OCI-LY7 (cell line): ENCODE results near the gene DAB1.

Experiments
- EZH2phosphoT487 ChIP-seq: fragments of 200-600 bp; sonication (generic); IDR thresholded peaks from 2 replicates; pipeline ENCODE4 v1.6.1; 2018; ENCODE audit warnings: low read depth, borderline replicate concordance, mild to moderate bottlenecking, mixed run types, antibody characterized with exemption, low read length, moderate library complexity, mixed read lengths
- TF ChIP-seq, protein P1 (sequence below): fragments of 200-600 bp; sonication (generic); conservative IDR thresholded peaks from 2 replicates; pipeline ENCODE4 v1.5.1; 2014; ENCODE audit warnings: mild to moderate bottlenecking, antibody characterized with exemption, low read length, moderate library complexity, mixed read lengths

DNA sequence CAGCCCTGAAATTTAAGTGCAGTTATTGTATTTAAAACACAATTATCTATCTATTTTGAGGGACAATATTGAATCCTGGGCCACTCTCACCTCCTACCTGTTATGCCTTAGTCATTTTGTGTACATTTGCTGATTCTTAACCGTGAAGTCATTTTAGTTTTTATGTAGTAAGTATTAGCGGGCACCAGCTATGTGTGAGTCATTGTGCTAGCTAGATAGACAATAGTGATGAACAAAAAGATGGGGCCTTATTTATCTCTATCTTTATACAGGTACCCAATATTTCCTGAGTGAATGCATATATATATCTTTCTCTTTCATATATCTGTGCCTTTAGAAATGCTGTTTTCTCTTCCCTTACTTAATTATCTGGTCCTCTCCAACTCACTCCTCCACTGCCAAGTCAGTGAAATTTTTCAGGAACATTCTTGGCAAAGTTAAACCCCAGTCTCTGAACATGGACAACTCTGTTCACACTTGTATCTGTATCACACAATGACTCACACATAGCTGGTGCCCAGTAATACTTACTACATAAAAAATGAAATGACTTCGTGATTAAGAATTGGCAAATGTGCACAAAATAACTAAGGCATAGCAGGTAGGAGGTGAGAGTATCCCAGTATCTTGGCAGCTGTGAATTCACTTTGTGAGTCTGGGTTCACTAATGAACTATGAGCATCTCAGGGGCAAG lies 292.0 kb downstream of the DAB1 start:
- TF ChIP-seq, protein P1, sequence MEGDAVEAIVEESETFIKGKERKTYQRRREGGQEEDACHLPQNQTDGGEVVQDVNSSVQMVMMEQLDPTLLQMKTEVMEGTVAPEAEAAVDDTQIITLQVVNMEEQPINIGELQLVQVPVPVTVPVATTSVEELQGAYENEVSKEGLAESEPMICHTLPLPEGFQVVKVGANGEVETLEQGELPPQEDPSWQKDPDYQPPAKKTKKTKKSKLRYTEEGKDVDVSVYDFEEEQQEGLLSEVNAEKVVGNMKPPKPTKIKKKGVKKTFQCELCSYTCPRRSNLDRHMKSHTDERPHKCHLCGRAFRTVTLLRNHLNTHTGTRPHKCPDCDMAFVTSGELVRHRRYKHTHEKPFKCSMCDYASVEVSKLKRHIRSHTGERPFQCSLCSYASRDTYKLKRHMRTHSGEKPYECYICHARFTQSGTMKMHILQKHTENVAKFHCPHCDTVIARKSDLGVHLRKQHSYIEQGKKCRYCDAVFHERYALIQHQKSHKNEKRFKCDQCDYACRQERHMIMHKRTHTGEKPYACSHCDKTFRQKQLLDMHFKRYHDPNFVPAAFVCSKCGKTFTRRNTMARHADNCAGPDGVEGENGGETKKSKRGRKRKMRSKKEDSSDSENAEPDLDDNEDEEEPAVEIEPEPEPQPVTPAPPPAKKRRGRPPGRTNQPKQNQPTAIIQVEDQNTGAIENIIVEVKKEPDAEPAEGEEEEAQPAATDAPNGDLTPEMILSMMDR: no peak
- TF ChIP-seq EZH2phosphoT487: no peak
